GM21515 (cell line): ENCODE data around the gene SLC7A11.
"Not testable (repeated sequence)": the region's sequence is repeated elsewhere in the genome, so short reads cannot be mapped to it uniquely, and the experiment has no call there.

ENCODE experiments used
- ATAC-seq: cut with Tn5 transposase; IDR thresholded peaks from one replicate; pipeline ENCODE4 v1.9.1; 2021; ENCODE audit not compliant: unreplicated experiment

Gene SLC7A11

DNA sequence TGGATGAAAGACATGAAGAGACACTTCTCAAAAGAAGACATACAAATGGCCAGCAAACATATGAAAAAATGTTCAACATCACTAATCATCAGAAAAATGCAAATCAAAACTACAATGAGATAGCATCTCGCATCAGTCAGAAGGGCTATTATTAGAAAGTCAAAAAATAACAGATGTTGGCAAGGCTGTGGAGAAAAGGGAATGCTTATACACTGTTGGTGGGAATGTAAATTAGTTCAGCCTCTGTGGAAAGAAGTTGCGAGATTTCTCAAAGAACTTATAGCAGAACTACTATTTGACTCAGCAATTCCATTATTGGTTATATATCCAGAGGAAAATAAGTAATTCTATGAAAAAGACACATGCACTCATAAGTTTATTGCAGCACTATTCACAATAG lies 31.6 kb downstream of the SLC7A11 start:
- ATAC-seq = not testable (repeated sequence)

DNA sequence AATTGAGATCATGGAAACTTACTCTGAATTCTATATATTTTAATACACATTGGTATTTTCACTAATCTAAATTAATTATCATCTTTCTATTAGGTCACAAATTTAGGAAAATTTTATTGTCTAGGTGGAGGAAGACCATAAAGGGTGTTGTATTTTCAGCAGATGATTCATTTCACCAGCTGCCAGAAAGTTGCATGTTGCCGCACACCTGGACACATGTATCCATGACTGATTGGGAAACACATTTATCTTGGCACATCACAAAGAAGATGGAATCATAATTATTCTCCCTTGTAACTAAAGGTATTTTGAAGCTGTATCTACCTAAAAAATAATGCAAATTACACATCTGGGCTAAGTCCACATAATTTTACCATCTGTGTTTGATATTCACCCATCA lies 33.1 kb downstream of the SLC7A11 start:
- ATAC-seq = no peak

GRCh38 chr4:138205531-138206233 lies 36.5 kb downstream of the SLC7A11 start:
- no peak for ATAC-seq

DNA sequence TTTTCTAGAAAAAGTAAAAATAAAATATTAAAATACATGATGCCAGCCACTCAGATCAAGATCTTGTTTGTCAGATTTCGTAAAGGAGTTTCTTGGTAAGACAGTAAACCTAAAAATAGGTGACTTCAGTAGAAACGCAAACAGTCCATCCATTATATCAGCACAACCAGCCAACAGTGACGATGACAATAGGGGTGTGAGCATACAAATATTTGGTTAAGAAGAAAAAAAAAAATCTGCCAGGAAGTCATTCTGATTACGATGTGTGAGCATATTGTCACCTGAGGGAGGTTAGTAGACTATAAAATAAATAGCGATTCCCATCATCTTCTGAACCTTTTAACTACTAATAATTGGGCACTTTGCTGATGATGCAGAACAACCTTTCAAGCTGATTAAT lies 37.6 kb downstream of the SLC7A11 start:
- no peak for ATAC-seq

GRCh38 chr4:138202686-138203085 lies 39.5 kb downstream of the SLC7A11 start:
- ATAC-seq = no peak

- peak; percentile 38 for ATAC-seq
Measured at GRCh38 chr4:138200236-138200590, 41.9 kb downstream of the SLC7A11 start.

GRCh38 chr4:138199568-138200235 lies 42.4 kb downstream of the SLC7A11 start:
- ATAC-seq = peak; percentile 63

DNA sequence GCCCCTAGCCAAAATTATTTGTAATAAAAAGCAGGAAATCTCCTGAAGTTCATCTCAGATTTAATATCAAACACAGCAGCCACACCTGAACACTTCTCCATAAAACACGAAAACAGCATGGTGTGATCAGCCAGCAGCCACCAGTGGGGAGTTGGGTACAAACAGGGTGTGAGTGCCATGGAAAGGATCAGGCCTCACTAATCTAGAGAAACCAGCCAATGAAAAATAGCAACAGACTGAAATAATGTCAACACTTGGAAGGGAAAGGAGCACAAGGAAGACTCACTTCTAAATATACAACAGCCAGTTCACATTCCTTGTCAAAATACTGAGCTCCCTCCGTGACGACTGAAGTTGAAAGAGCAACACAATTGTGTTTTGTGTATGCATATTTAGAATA lies 46.0 kb downstream of the SLC7A11 start:
- ATAC-seq = no peak

DNA sequence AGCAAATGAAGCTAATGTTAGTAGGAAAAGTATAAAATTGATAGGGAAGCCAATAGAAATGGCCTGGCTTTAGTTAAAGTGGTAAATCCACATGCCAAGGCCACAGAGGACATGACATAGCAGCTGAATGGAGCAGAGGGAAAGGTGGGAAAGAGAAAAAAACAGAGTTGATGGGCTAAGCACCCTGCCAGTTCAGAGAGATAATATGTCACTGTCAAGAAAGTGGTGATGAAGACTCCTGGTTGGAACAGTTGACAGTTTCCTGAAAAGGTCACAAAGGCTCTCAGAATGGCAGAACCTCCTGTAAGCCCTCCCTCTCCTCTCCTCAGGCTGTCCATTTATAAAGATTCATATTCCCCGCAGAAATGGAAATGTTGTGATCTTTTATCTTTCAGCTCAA lies 48.2 kb downstream of the SLC7A11 start:
- ATAC-seq = no peak

- ATAC-seq = no peak
Measured at GRCh38 chr4:138192113-138192512, 50.0 kb downstream of the SLC7A11 start.

DNA sequence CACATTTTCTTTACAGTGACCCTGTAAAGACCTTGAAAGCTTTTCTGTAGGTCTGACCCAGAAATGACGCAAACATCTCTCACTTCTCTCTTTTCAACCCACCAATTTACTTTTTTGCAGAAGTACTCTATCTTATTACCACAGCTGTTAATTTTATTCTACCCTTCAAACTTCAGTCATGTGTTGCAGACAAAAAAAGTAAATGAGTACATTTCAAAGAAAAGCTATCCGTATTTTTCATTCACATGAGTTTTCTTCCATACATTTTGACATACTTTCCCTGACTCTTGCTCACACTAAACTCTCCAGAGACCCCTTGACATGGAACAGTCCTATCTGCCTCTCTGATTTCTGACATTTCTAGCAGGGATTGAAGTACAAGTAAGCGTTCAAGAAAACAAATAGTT lies 51.7 kb downstream of the SLC7A11 start:
- peak; percentile 99 for ATAC-seq

- no peak for ATAC-seq
Measured at GRCh38 chr4:138189206-138189605, 52.9 kb downstream of the SLC7A11 start.

DNA sequence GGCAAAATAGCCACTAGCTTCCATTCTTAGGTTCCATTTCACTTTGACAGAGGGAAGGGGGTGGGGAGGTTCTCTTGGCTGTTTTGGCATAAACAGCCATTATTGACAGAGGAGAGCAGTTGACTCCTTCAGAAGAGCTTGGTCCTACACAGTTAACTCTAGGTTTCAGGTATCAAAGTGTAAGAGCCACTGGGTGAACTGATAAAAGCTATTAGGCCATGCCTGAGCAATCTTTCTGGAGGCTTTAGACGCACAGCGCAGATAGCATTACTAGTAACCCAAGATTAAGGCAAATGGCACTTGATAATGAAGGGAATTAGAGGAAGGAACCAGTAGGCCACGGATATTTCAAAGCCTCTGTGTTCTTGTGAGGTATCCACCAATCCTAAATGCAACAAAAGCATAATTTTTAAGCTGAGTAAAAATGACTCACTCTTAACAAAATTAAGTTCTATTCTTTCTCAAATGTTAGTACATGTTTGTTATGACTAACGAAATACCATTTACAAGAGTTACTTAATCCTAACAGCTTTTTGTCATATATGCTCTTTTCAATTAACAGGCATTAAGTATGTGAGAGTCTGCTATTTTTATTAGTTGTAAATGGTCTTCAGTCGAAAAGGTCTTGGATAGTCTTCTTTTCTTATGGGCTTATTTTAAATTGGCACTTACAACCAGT lies 53.6 kb downstream of the SLC7A11 start:
- ATAC-seq = no peak

DNA sequence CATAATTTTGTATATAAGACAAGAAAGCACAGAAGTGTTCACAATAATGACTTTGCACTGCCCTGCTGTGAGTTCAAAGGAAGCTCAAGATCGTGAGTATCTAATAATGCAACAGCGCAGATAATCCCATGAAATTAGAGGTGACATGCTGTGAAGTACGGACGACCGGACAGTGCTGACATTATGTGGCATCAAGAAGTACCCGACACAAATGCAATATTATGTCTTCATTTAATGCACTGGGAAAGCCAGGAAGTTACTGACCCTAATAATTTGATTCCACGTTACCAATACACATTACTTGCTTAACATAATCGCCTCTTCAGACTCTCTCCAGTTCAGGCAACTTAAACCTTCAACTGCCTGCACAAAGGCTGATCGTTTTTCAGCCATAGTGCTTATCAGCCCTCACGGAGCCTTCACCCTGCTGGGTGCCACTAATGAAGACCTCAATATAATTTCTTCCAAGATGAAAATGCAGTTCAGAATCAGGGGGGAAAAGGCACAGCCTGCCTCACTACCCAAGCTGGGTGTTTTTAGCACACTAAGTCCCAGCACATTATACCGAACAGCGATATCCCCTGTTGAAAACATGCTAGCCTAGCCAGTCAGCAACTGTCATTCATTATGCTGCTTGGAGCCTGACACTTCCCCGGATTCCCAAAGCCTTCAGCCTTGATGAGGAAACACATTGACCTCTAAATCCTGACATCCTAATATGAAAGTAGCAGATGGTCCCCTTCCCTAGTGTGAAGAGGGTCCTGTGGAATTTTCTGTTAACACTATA lies 56.1 kb downstream of the SLC7A11 start:
- ATAC-seq = no peak

- ATAC-seq = no peak
Measured at GRCh38 chr4:138184886-138185285, 57.3 kb downstream of the SLC7A11 start.

DNA sequence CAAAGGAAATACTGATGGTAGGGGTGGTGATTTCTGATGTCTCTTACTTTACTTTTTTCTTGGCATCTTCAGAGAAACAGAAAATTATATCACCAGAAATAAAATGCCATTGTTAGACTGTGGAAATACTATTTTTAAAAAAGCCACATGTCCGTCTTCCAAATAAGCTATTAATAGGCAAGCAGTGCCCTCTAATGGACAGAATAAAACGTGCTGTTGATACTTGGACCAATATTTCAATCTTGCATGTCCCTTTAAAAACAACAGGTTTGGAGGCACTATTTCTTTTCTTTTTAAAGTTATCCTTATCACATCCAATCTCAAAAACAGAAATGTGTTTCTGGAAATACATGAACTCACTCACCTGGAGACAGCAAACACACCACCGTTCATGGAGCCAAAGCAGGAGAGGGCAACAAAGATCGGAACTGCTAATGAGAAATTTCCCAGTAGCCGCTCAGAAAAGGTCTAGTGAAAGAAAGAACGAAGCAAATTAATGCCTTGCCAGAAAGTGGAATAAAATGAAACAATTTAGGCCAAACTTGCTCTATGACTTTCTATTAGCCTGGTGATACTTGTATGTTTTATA lies 59.2 kb downstream of the SLC7A11 start:
- peak; percentile 65 for ATAC-seq

DNA sequence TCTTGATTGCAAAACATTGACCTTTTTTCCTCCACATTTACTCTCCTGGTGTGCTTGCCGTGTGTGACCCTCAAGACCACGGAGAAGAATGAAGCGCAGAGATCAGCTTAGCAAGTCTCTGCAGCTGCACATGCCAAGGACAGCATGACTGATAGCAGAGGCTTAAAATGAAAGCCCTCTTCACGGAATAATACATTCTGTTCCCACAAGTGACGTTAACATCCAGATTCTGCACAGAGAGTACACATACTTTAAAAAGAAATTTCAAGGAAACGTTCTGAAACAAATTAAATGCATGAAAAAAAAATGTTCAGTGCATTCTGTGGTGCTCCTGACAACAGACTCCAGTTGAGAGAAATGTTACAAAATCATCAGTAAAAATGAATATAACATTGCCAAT lies 60.9 kb downstream of the SLC7A11 start:
- ATAC-seq = no peak

DNA sequence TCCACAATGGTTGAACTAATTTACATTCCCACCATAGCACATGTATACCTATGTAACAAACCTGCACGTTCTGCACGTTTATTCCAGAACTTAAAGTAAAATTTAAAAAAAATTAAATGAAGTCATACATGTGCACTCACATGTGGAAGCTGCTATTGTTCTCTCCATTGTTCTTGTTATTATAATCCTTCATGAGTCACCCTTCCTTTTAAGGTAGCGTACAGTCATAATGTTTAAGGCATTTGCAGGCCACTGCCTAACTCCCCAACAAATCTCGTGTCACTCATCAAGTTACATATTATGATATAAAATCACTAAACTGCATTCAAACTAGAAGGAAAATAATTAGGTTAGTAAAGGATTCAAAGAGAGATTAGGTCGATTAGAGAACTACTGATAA lies 63.6 kb downstream of the SLC7A11 start:
- ATAC-seq = no peak

DNA sequence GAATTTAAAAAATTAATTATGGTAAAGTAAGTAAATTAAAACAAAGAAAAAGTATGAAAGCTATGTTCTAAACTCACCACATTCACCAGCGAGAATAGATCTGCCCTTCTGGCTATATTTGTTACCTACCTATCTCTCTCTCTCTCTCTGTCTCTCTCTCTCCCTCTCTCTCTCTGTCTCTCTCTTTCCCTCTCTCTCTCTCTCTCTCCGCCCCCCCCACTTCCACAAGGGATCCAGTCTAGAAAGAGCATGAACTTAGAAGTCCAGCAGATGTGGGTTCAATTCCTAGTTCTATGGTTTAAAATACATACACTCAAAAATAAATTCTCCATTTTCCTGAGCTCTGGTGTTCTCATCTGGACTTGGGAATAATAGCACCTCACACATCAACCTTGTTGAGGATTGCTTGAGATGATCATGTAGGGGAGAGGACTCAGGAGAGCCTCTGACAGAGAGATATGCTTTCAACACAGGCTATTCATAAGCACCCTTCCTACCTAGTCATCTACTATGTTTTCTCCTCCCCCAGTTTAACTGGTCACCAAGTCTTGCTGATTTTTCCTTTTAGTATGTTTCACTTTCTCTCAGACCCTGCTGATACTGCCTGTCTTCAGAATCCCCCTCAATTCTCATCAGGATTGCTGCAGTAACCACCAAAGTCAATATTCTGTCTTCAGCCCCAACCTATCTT lies 64.7 kb downstream of the SLC7A11 start:
- ATAC-seq = no peak

DNA sequence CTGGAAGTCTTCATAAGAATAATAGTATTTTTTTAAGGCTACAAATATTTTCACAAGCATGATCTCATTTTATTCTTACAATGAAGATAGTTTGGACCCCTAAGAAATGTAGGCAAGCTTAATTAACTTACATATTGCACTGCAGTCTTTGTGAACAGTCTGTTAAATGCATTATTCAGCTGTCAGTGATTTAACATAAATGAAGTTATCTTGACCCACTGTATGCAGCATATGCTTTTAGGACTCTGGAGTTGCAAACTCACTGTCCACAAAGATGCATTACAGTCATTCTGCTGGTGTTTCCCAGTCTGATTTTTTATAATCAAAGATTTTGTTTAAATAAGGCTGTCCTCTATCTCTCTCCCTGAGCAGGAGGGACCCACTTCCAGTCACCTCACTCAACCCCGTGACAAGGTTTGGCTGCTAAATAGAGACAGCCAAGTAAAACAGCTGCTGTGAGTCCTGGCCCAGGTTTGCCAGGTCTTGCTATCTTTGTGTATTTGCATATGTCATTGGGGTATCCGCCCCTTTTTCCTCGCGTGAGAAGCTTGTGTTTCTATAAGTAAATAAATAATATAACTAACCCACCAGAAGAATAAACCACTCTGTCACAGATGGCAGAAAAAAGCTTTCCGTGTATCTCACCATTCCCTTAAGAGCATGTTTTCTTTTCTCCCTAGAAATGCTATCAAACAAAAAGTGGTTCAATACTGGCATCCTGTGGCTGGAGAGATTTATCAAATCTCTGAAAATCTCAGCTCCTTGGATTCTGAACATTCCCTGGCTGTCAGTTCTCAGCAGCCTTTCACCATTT lies 67.0 kb downstream of the SLC7A11 start:
- no peak for ATAC-seq
